T-cell (primary cell): ENCODE data around the gene PCAT6. TPM values are rescaled to one million over a fixed set of nuclear protein-coding genes. Genes with fewer than 3 reads are reported as not detected.

ENCODE experiments used
- ATAC-seq, 4 experiments: fragments of 200-7000 bp in 3 of 4; fragments of 150-1000 bp in 1 of 4; cut with Tn5 transposase; replicated peaks in 1 of 4; 1 replicate in 3 of 4; 2 replicates in 1 of 4; pipeline ENCODE4 v1.10.0; 2021; ENCODE audit warnings: moderate library complexity in 3 of 4, mild to moderate bottlenecking in 2 of 4, moderate number of reproducible peaks in 1 of 4
- CTCF ChIA-PET, 2 donors: fragments of 300-600 bp; sonication (Branson Sonifier 250); formaldehyde crosslinking; loops; one replicate each; lab custom pipeline; 2022; ENCODE audit warnings: antibody characterized with exemption in 2 of 2; lab: Charles Lee
- POLR2A ChIA-PET, 2 donors: fragments of 300-600 bp; sonication (Branson Sonifier 250); formaldehyde crosslinking; loops; one replicate each; lab custom pipeline; 2022; ENCODE audit warnings: antibody characterized with exemption in 2 of 2; lab: Charles Lee
- DNase-seq, 35 experiments: peaks; one replicate each; pipeline versions ENCODE4 v3.0.0 to v3.0.0-alpha.2; 2013 to 2023
- H3K27ac ChIP-seq: one replicate; pipeline ENCODE4 v1.5.1; 2013; ENCODE audit warnings: low read length
- H3K27me3 ChIP-seq, 2 experiments: replicated peaks in 1 of 2; 1 replicate in 1 of 2; 2 replicates in 1 of 2; pipeline versions ENCODE4 v1.6.1 to v1.7.0; 2013; ENCODE audit warnings: low read length in 1 of 2, mixed read lengths in 1 of 2; ENCODE audit not compliant: control insufficient read depth in 2 of 2, insufficient read depth in 2 of 2; ENCODE audit errors: extremely low read depth in 1 of 2
- H3K36me3 ChIP-seq, 2 donors: 1 replicate in 1 of 2; 2 replicates in 1 of 2; pipeline versions ENCODE4 v1.6.1 to v1.7.0; 2013; ENCODE audit warnings: low read length in 1 of 2; ENCODE audit not compliant: control insufficient read depth in 2 of 2, insufficient read depth in 1 of 2; ENCODE audit errors: extremely low read depth in 1 of 2
- H3K4me1 ChIP-seq, 2 experiments: 1 replicate in 1 of 2; 2 replicates in 1 of 2; pipeline versions ENCODE4 v1.6.1 to v1.7.0; 2013; ENCODE audit warnings: low read length in 2 of 2, mixed read lengths in 1 of 2; ENCODE audit not compliant: insufficient read depth in 2 of 2, control insufficient read depth in 1 of 2; ENCODE audit errors: extremely low read depth in 1 of 2
- H3K4me3 ChIP-seq, 2 donors: 1 replicate in 1 of 2; 2 replicates in 1 of 2; pipeline versions ENCODE4 v1.5.1 to v1.7.0; 2013; ENCODE audit warnings: mild to moderate bottlenecking in 2 of 2, low read length in 1 of 2, moderate library complexity in 1 of 2; ENCODE audit not compliant: control insufficient read depth in 1 of 2; ENCODE audit errors: extremely low read depth in 1 of 2
- H3K9me3 ChIP-seq: 2 replicates; pipeline ENCODE4 v1.7.0; 2013
- H3K27ac Mint-ChIP-seq, 2 donors: one replicate each; pipeline ENCODE4 v1.8.0; 2020 to 2021; ENCODE audit warnings: mild to moderate bottlenecking in 2 of 2, mixed read lengths in 2 of 2
- H3K27me3 Mint-ChIP-seq, 2 donors: one replicate each; pipeline ENCODE4 v1.8.0; 2021 to 2022; ENCODE audit warnings: mixed read lengths in 2 of 2
- H3K36me3 Mint-ChIP-seq: one replicate; pipeline ENCODE4 v1.8.0; 2021; ENCODE audit warnings: mixed read lengths
- H3K4me1 Mint-ChIP-seq, 3 donors: one replicate each; pipeline ENCODE4 v1.8.0; 2020 to 2022; ENCODE audit warnings: mixed read lengths in 3 of 3, mild to moderate bottlenecking in 1 of 3
- H3K4me3 Mint-ChIP-seq, 3 donors: one replicate each; pipeline ENCODE4 v1.8.0; 2020 to 2022; ENCODE audit warnings: mild to moderate bottlenecking in 3 of 3, mixed read lengths in 3 of 3, moderate library complexity in 3 of 3
- H3K9me3 Mint-ChIP-seq, 3 donors: one replicate each; pipeline ENCODE4 v1.8.0; 2020 to 2022; ENCODE audit warnings: mixed read lengths in 3 of 3
- WGBS: methylation state at CpG from one replicate; pipeline ENCODE4 v1.1.5; 2013; ENCODE audit warnings: missing lambda C conversion rate; ENCODE audit not compliant: insufficient coverage; 5-methylcytosine and 5-hydroxymethylcytosine counted together
- total RNA-seq, 35 experiments: library from RNA in 6 of 35; stranded (reverse) in 6 of 35; fragments of 120-200 nt in 1 of 35; gene quantifications; one replicate each; pipeline versions ENCODE4 v1.2.1 to v1.2.4 and lab custom pipeline; 2013 to 2026

Gene PCAT6
- total RNA-seq, 5 donors from 2014 or later (not counting 1 experiment from before 2014, with no cell fraction given), result 0.44 to 1.5 (median 0.79) TPM; not detected in 1

DNA sequence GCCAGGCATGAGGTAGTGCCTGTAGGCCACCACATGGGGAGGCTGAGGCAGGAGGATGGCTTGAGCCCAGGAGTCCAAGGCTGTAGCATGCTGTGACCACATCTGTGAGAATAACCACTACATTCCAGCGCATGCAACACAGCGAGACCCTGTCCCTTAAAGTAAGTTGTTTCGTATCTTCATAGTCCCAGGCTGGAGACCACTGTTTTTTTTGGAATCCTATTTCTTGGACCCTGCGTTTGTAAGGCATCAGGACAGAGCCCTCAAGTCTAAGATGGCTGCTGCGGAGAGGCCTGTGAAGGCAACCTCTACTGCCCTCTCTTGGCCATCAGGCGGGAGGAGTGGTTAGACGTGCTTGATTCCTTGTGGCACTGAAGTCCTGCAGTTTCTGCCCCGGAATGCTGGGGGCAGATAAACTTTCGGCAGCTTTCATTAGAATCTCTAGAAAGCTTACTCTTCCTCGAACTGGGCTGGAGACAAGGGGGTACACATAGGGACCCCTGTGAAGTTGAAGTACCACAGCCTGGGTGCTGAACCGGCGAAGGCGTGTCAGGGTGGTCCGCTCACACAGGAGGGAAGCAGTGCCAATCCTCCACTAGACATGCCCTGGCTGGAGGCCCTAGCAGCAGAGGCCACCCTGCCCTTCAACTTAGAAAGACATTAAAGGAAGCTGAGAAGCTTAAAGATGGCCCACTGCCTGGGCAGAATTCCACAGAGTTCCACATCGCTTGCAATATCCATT lies 41.6 kb downstream of the PCAT6 start:
- Mint-ChIP-seq H3K36me3 (no peaks in the 10 kb centered on the region), H3K27me3 (no peaks in the 10 kb centered on the region), H3K27ac (no peak overlapping the region), H3K9me3 (no peaks in the 10 kb centered on the region), H3K4me1 (no peaks in the 10 kb centered on the region), H3K4me3 (no peak overlapping the region)
- no peak overlapping the region for H3K4me3 ChIP-seq
- DNase-seq (peak in 11 of 35 experiments; percentile 5 to 53 (median 14)), ATAC-seq (peak in 3 of 4 experiments; percentile 43 to 68 (median 58))
- H3K9me3 ChIP-seq, result no peaks in the 10 kb centered on the region
- H3K27me3 ChIP-seq, result peaks cover 0 to 2% of the 10 kb centered on the region in 2 experiments
- H3K36me3 ChIP-seq, result no peaks in the 10 kb centered on the region
- WGBS, result 65% methylated on average over 14 of the region's 15 CpGs
- no peaks in the 10 kb centered on the region for H3K4me1 ChIP-seq
- CTCF ChIA-PET, result interaction anchor here in 1 of 2 donors (1.5 kb wide), 1 partner anchor 90 kb away, joined by 5 read pairs; no protein-coding TSS in a partner anchor
- no peak overlapping the region for H3K27ac ChIP-seq
- POLR2A ChIA-PET, result no interaction called here

- no peaks in the 10 kb centered on the region for H3K9me3 ChIP-seq
- Mint-ChIP-seq H3K4me1 (peaks cover 0 to 3% (median under 1%) of the 10 kb centered on the region in 3 donors), H3K9me3 (no peaks in the 10 kb centered on the region), H3K4me3 (no peak overlapping the region), H3K36me3 (no peaks in the 10 kb centered on the region), H3K27me3 (peaks cover 2 to 3% of the 10 kb centered on the region in 2 donors), H3K27ac (no peak overlapping the region)
- peaks cover 0 to 7% of the 10 kb centered on the region in 2 experiments for H3K27me3 ChIP-seq
- ChIA-PET POLR2A (no interaction called here), CTCF (no interaction called here)
- no peaks in the 10 kb centered on the region for H3K4me1 ChIP-seq
- ATAC-seq, result no peak
- H3K27ac ChIP-seq, result no peak overlapping the region
- no peaks in the 10 kb centered on the region for H3K36me3 ChIP-seq
- WGBS, result 67% methylated on average over 3 of the region's 8 CpGs
- H3K4me3 ChIP-seq, result no peak overlapping the region
- DNase-seq, result no peak
These were observed 44.0 kb downstream of the PCAT6 start for GRCh38 chr1:202854787-202855186.

- WGBS, result 100% methylated on average over 1 of the region's 2 CpGs
- H3K4me1 Mint-ChIP-seq, result peaks cover 4 to 9% (median 7%) of the 10 kb centered on the region in 3 donors
These were observed 45.3 kb downstream of the PCAT6 start for GRCh38 chr1:202856014-202856413.

DNA sequence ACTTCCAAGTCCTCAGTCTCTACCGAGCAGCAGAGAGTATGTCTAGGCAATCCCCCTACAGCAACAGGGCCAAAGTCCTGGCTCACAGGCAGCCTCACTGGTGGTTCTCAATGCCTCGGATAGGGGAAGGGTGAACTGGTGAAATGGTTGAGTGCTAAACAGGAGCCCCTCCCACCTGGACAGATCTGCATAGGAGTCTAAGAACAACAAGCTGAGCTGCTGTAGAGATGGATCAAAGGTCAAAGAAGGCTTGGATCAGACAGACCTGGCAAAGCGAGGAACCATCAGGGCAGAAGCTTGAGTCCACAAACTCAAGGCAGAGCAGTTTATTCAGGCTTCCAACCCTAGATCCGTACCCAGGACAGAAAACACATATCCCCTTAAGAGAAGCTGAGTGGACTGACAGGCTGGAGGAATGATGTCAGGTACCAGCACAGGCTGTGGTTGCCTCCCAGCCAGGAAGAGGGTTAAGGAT lies 46.4 kb downstream of the PCAT6 start:
- peaks cover 15 to 24% of the 10 kb centered on the region in 2 donors for H3K27me3 Mint-ChIP-seq
- H3K4me3 Mint-ChIP-seq, result no peak overlapping the region
- no peaks in the 10 kb centered on the region for H3K9me3 Mint-ChIP-seq
- H3K27me3 ChIP-seq, result peaks cover 0 to 30% of the 10 kb centered on the region in 2 experiments
- H3K27ac ChIP-seq, result no peak overlapping the region
- H3K4me1 Mint-ChIP-seq, result peaks cover 12 to 20% (median 18%) of the 10 kb centered on the region in 3 donors
- 0% methylated on average over 1 of the region's 4 CpGs for WGBS
- no peaks in the 10 kb centered on the region for H3K36me3 ChIP-seq
- no peak for ATAC-seq
- H3K4me1 ChIP-seq, result peaks cover 4 to 16% of the 10 kb centered on the region in 2 experiments
- no peak overlapping the region for H3K27ac Mint-ChIP-seq
- no peaks in the 10 kb centered on the region for H3K36me3 Mint-ChIP-seq
- H3K9me3 ChIP-seq, result no peaks in the 10 kb centered on the region
- DNase-seq, result no peak
- ChIA-PET CTCF (no interaction called here), POLR2A (interaction anchor here in 1 of 2 donors (0.6 kb wide), 1 partner anchor 17 kb away, joined by 4 read pairs; no protein-coding TSS in a partner anchor)
- no peak overlapping the region for H3K4me3 ChIP-seq

More at GRCh38 chr1:202856014-202856413, 45.3 kb downstream of the PCAT6 start:
- Histone ChIP-seq H3K27ac (no peak overlapping the region), H3K36me3 (no peaks in the 10 kb centered on the region), H3K4me1 (peaks cover 0 to 5% of the 10 kb centered on the region in 2 experiments), H3K4me3 (no peak overlapping the region), H3K27me3 (peaks cover 0 to 19% of the 10 kb centered on the region in 2 experiments), H3K9me3 (no peaks in the 10 kb centered on the region)
- H3K27ac Mint-ChIP-seq, result no peak overlapping the region
- ChIA-PET POLR2A (no interaction called here), CTCF (no interaction called here)
- DNase-seq, result no peak
- H3K36me3 Mint-ChIP-seq, result no peaks in the 10 kb centered on the region
- peaks cover 4 to 14% of the 10 kb centered on the region in 2 donors for H3K27me3 Mint-ChIP-seq
- no peak for ATAC-seq
- H3K4me3 Mint-ChIP-seq, result no peak overlapping the region
- H3K9me3 Mint-ChIP-seq, result no peaks in the 10 kb centered on the region

GRCh38 chr1:202858331-202858730 lies 47.6 kb downstream of the PCAT6 start:
- 92% methylated on average over 5 of the region's 6 CpGs for WGBS
- H3K27me3 ChIP-seq, result peaks cover 0 to 35% of the 10 kb centered on the region in 2 experiments
- Mint-ChIP-seq H3K4me1 (peaks cover 12 to 21% (median 21%) of the 10 kb centered on the region in 3 donors), H3K4me3 (no peak overlapping the region), H3K27ac (no peak overlapping the region), H3K9me3 (no peaks in the 10 kb centered on the region), H3K36me3 (no peaks in the 10 kb centered on the region), H3K27me3 (peaks cover 24 to 35% of the 10 kb centered on the region in 2 donors)
- ChIA-PET POLR2A (no interaction called here), CTCF (interaction anchor here in 1 of 2 donors (0.7 kb wide), 1 partner anchor 185 kb away, joined by 4 read pairs; no protein-coding TSS in a partner anchor)
- no peaks in the 10 kb centered on the region for H3K36me3 ChIP-seq
- no peak overlapping the region for H3K4me3 ChIP-seq
- no peak overlapping the region for H3K27ac ChIP-seq
- H3K4me1 ChIP-seq, result peaks cover 4 to 16% of the 10 kb centered on the region in 2 experiments
- no peaks in the 10 kb centered on the region for H3K9me3 ChIP-seq
- no peak for DNase-seq
- ATAC-seq, result no peak

DNA sequence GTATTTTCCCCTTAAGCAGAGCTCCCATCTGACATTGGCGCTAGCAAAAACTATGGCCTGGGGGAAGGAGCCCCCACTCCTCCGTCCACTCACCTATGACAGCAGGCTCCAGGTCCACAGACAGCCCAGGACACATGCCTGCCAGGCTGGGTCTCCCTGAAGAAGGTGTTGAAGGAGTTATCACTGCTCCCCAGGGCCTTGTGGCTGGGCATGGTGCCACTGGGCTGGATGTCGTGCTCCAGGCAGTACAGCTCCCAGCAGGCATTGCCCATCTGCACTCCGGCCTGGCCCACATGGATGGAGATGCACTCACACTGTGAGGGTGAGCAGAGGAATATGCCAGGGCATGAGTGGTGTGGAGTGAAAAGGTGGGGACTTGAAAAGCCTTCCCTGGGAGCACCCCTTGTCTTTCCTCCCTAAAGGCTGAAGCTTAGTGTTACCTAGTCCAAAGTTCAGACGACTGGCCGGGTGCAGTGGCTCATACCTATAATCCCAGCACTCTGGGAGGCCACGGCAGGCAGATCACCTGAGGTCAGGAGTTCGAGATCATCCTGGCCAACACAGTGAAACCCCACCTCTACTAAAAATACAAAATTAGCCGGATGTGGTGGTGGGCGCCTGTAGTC lies 48.1 kb downstream of the PCAT6 start:
- Histone ChIP-seq H3K9me3 (no peaks in the 10 kb centered on the region), H3K27me3 (peaks cover 0 to 35% of the 10 kb centered on the region in 2 experiments), H3K4me3 (no peak overlapping the region), H3K4me1 (peaks cover 4 to 16% of the 10 kb centered on the region in 2 experiments), H3K27ac (no peak overlapping the region), H3K36me3 (no peaks in the 10 kb centered on the region)
- CTCF ChIA-PET, result no interaction called here
- no peak for ATAC-seq
- H3K27me3 Mint-ChIP-seq, result peaks cover 27 to 40% of the 10 kb centered on the region in 2 donors
- DNase-seq, result no peak
- H3K4me1 Mint-ChIP-seq, result peaks cover 12 to 21% (median 21%) of the 10 kb centered on the region in 3 donors
- no peak overlapping the region for H3K27ac Mint-ChIP-seq
- 94% methylated on average over 5 of the region's 10 CpGs for WGBS
- no peak overlapping the region for H3K4me3 Mint-ChIP-seq
- no peaks in the 10 kb centered on the region for H3K9me3 Mint-ChIP-seq
- POLR2A ChIA-PET, result no interaction called here
- H3K36me3 Mint-ChIP-seq, result no peaks in the 10 kb centered on the region
